SHP77 treated with DMSO at 0.1 percent for 48 hours (cell line): ENCODE measurements around the gene NDRG4.

Source experiments
- DNase-seq: peaks from one replicate; lab custom pipeline; 2025; lab: John Stamatoyannopoulos, UW

The NDRG4 gene

GRCh38 chr16:58543685-58544084, 43.7 kb downstream of the NDRG4 start:
- DNase-seq, result no peak

- DNase-seq, result no peak
Observed at GRCh38 chr16:58548378-58548777, 48.4 kb downstream of the NDRG4 start.

- no peak for DNase-seq
Observed at GRCh38 chr16:58551496-58551895, 51.6 kb downstream of the NDRG4 start.

- DNase-seq, result no peak
Observed at GRCh38 chr16:58556678-58557077, 56.7 kb downstream of the NDRG4 start.
